ENCODE data around the gene FOXB1. TPM values are rescaled to one million over a fixed set of nuclear protein-coding genes. Genes with fewer than 3 reads are reported as not detected.

The FOXB1 gene
- total and polyA plus RNA-seq, 9 of the 15 experiments (the other 6 are each of a cell fraction or from before 2014, with no cell fraction given): not detected

DNA sequence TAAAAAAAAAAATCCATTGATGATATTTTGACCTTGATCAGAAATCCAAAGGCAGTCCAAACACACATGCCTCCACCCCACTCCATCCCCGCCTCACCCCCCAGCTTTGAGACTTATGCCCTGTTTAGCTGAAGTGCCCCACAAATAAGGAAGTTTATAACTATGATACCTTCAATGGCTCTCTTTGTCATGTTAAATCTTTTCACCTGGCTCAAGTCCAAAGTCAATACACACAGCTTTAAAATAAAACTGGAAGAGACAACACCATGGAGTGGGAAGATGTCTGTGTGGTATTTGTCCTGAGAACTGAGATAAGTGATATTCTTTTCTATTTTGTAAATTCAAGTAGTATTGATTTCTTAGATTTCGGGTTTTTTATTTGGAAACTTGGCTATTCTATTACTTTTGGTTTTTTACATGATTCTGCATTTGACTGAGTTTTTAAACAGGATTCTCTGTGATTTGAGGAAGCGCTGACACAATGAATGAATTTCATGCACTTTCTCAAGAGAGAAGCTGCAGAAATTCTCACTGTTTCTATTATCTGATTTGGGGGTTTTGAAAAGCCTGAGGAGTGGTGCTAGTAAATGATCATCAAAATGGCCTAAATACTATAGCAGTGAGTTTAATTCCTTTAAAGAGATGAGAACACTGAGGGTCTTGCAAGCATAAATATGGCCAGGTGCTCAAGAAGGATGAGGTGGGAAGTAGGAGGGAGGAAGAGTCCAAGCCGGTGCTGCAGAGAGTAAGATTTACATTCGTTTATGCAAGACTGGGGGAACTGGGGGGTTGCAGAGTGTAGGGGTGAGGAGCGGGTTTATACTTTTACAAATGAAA lies 5.2 kb downstream of the FOXB1 start:
- in situ Hi-C loops (cut with MboI) (no loop called here), intact Hi-C loops (cut with micrococcal nuclease) (no loop called here)
- Histone ChIP-seq H3K9me3 (replicated peaks; ENCODE audit: control insufficient read depth, insufficient read depth, low read depth, low read length) (no peaks in the 10 kb centered on the region), H3K4me2 (ENCODE audit: insufficient read depth, low read length) (no peak overlapping the region), H3K27ac (ENCODE audit: extremely low read depth, low read depth, low read length) (no peak overlapping the region), H3K4me1 (replicated peaks in 1 of 2; ENCODE audit: control insufficient read depth in 2 of 2, insufficient read depth in 2 of 2, low read length in 2 of 2) (peaks cover 0 to 12% of the 10 kb centered on the region in 2 experiments; a peak in 2 of 5 replicates), H3K9me1 (ENCODE audit: control insufficient read depth, insufficient read depth, low read length) (no peaks in the 10 kb centered on the region), H3K9ac (ENCODE audit: insufficient read depth in 1 of 2, low read depth in 2 of 2, low read length in 2 of 2) (no peak overlapping the region), H4K20me1 (replicated peaks; ENCODE audit: control insufficient read depth, insufficient read depth, low read length) (no peaks in the 10 kb centered on the region), H2AFZ (ENCODE audit: low read depth, low read length) (no peak overlapping the region), H3K4me3 (no peak overlapping the region), H3K27me3 (ENCODE audit: control insufficient read depth in 2 of 2, insufficient read depth in 2 of 2, low read length in 2 of 2) (peaks cover 0 to 17% of the 10 kb centered on the region in 2 experiments; a peak in 3 of 5 replicates), H3K79me2 (ENCODE audit: control insufficient read depth, insufficient read depth, low read length) (no peaks in the 10 kb centered on the region), H3K36me3 (ENCODE audit: control insufficient read depth, insufficient read depth, low read length) (no peaks in the 10 kb centered on the region)
- no peak for ATAC-seq
- FAIRE-seq: no peak
- BruUV-seq (replicated peaks): no TSS peak
- no peak for TF ChIP-seq ZNF311 (CRISPR knock-in tag; IDR thresholded peaks at IDR 0.05)
- peak in 1 of 2 experiments; percentile 77; a peak in 2 of 4 replicates for TF ChIP-seq FOXA3 (CRISPR knock-in tag; conservative IDR thresholded peaks at IDR 0.05 in 1 of 2, IDR thresholded peaks at IDR 0.05 in 1 of 2)
- POLR2A ChIA-PET: no interaction called here
- WGBS (ENCODE audit: insufficient coverage, low coverage, missing lambda C conversion rate): 0% methylated on average over 6 of the region's 6 CpGs
- no peak for DNase-seq (ENCODE audit: extremely low read depth in 1 of 4, low spot score in 3 of 4)
- CTCF ChIA-PET (ENCODE audit: low intra/inter-chr PET ratio): interaction anchor here (0.6 kb wide), 1 partner anchor 75 kb away, joined by 3 read pairs; no protein-coding TSS in a partner anchor
